ENCODE results near the gene DNAJB11. TPM values are rescaled to one million over a fixed set of nuclear protein-coding genes. Genes with fewer than 3 reads are reported as not detected.
"Not testable (repeated sequence)": the region's sequence is repeated elsewhere in the genome, so short reads cannot be mapped to it uniquely, and the experiment has no call there.

DNAJB11 gene
- total RNA-seq (2014; rRNA removed; shearing (Covaris generic)), result 182 and 237 TPM in 2 replicates

GRCh38 chr3:186570096-186570940, at the start of gene DNAJB11:
DNAJB11 (plus strand) TSS chr3:186570720; CDS start chr3:186570898, 178 bp downstream.
- peak; percentile 100 for DNase-seq (ENCODE audit: low read depth)

- peak; percentile 19 for DNase-seq (ENCODE audit: low read depth)
Observed at GRCh38 chr3:186520957-186521842, 49.3 kb upstream of the DNAJB11 start.

GRCh38 chr3:186523022-186523421, 47.5 kb upstream of the DNAJB11 start:
- DNase-seq (ENCODE audit: low read depth), result no peak

GRCh38 chr3:186523434-186523833, 47.1 kb upstream of the DNAJB11 start:
- DNase-seq (ENCODE audit: low read depth), result no peak

GRCh38 chr3:186524616-186525015, 45.9 kb upstream of the DNAJB11 start:
- no peak for DNase-seq (ENCODE audit: low read depth)

- no peak for DNase-seq (ENCODE audit: low read depth)
Observed at GRCh38 chr3:186525369-186526255, 44.9 kb upstream of the DNAJB11 start.

GRCh38 chr3:186526256-186526606, 44.3 kb upstream of the DNAJB11 start:
- DNase-seq (ENCODE audit: low read depth), result no peak

- no peak for DNase-seq (ENCODE audit: low read depth)
Observed at GRCh38 chr3:186529201-186529999, 41.1 kb upstream of the DNAJB11 start.

- DNase-seq (ENCODE audit: low read depth), result no peak
Observed at GRCh38 chr3:186530415-186530814, 40.1 kb upstream of the DNAJB11 start.

GRCh38 chr3:186531694-186532093, 38.8 kb upstream of the DNAJB11 start:
- not testable (repeated sequence) for DNase-seq (ENCODE audit: low read depth)

GRCh38 chr3:186532598-186533072, 37.9 kb upstream of the DNAJB11 start:
- no peak for DNase-seq (ENCODE audit: low read depth)

- no peak for DNase-seq (ENCODE audit: low read depth)
Observed at GRCh38 chr3:186534113-186534669, 36.3 kb upstream of the DNAJB11 start.

- peak; percentile 15 for DNase-seq (ENCODE audit: low read depth)
Observed at GRCh38 chr3:186536883-186537844, 33.4 kb upstream of the DNAJB11 start.

- no peak for DNase-seq (ENCODE audit: low read depth)
Observed at GRCh38 chr3:186538779-186539178, 31.7 kb upstream of the DNAJB11 start.

GRCh38 chr3:186540221-186540834, 30.2 kb upstream of the DNAJB11 start:
- peak; percentile 86 for DNase-seq (ENCODE audit: low read depth)

- DNase-seq (ENCODE audit: low read depth), result peak; percentile 62
Observed at GRCh38 chr3:186540835-186541226, 29.7 kb upstream of the DNAJB11 start.

GRCh38 chr3:186544281-186544680, 26.2 kb upstream of the DNAJB11 start, which contains the start of gene CRYGS:
CRYGS (minus strand) TSS chr3:186544380; CDS start chr3:186544326, 54 bp downstream.
- peak; percentile 15 for DNase-seq (ENCODE audit: low read depth)

- no peak for DNase-seq (ENCODE audit: low read depth)
Observed at GRCh38 chr3:186549497-186549896, 21.0 kb upstream of the DNAJB11 start.

All from M059J (cell line).